Stimulated activated naive CD8-positive, alpha-beta T cell treated with anti-CD3 and anti-CD28 coated beads, Interleukin-15, amount 100 ng/mL, for 72 hours (primary cell): ENCODE data around the gene OR10H1.

Source experiments
- ATAC-seq: fragments of 150-1000 bp; cut with Tn5 transposase; 2 replicates; pipeline ENCODE4 v1.10.0; 2021; ENCODE audit warnings: mild to moderate bottlenecking, moderate library complexity
- DNase-seq, 2 donors: peaks; one replicate each; pipeline ENCODE4 v3.0.0; 2021 to 2022
- H3K27ac Mint-ChIP-seq, 2 donors: one replicate each; pipeline ENCODE4 v1.8.0; 2022; ENCODE audit warnings: mild to moderate bottlenecking in 2 of 2, mixed read lengths in 2 of 2, moderate library complexity in 2 of 2
- H3K27me3 Mint-ChIP-seq: one replicate; pipeline ENCODE4 v1.8.0; 2022; ENCODE audit warnings: mixed read lengths
- H3K4me1 Mint-ChIP-seq: one replicate; pipeline ENCODE4 v1.8.0; 2022; ENCODE audit warnings: mild to moderate bottlenecking, mixed read lengths
- H3K4me3 Mint-ChIP-seq, 2 donors: one replicate each; pipeline ENCODE4 v1.8.0; 2022; ENCODE audit warnings: mild to moderate bottlenecking in 2 of 2, mixed read lengths in 2 of 2, moderate library complexity in 1 of 2
- H3K9me3 Mint-ChIP-seq, 2 donors: one replicate each; pipeline ENCODE4 v1.8.0; 2022; ENCODE audit warnings: mixed read lengths in 2 of 2

OR10H1 gene

GRCh38 chr19:15758379-15758778, 57.1 kb downstream of the OR10H1 start:
- Mint-ChIP-seq H3K27ac (no peak overlapping the region), H3K4me1 (peaks cover 10% of the 10 kb centered on the region), H3K27me3 (peaks cover 82% of the 10 kb centered on the region)

More at GRCh38 chr19:15758379-15758778, 57.1 kb downstream of the OR10H1 start:
- Mint-ChIP-seq H3K4me3 (no peak overlapping the region), H3K9me3 (no peaks in the 10 kb centered on the region)
- DNase-seq (no peak), ATAC-seq (no peak)
